GM15510 (cell line): ENCODE measurements around the gene SYT1.

ENCODE experiments used
- POLR2A ChIP-seq: IDR thresholded peaks from 3 replicates; pipeline ENCODE4 v1.6.1; 2011; ENCODE audit warnings: borderline replicate concordance; ENCODE audit not compliant: insufficient read length; ENCODE audit errors: extremely low read depth

SYT1 gene

DNA sequence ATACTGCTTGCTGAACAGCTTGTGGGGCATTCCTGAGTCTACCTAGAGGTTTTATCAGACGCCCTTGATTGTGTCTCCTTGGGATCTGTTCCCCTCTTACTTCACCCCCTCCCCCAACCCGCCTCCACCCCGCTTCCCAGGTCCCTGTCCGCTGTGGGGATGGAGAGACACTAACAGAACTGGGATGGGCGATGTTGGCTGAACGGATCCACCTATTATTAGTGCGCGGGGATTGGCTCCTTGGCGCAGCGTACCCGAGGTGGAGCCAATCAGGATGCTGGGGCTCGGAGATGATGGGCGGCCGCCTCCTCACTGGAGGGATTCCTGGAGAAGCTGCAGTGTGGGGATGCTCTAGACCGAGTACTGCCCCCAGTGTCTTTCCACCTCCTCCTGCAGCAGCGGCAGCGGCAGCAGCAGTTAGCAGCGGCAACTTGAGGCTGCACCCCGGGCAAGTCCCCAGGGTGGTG is at the start of gene SYT1:
TSS of gene SYT1 (plus strand) at position 372 of the 467 bp plus-strand sequence.
- TF ChIP-seq POLR2A, result no peak

GRCh38 chr12:78818487-78818886 is 46.1 kb upstream of the SYT1 start:
- no peak for TF ChIP-seq POLR2A

GRCh38 chr12:78820946-78821345 is 43.6 kb upstream of the SYT1 start:
- TF ChIP-seq POLR2A, result no peak

DNA sequence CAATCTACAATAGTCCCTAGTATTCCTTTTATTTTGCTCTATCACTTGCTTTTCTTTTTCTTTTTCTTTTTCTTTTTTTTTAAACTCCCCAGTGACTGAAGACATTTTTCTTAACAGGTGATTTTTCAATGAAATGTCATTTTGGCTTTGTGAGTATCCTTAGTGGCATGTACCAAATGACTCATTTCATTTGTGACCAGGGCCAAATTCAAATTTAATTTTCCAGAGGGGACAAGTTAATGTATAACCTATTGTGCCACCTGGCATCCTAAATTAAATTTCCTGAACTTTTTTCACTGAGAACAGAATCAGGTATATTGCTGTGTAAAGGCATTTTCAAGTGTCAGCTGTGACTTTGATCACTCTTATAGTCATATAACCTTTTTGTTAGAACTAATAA is 39.7 kb upstream of the SYT1 start:
- no peak for TF ChIP-seq POLR2A

DNA sequence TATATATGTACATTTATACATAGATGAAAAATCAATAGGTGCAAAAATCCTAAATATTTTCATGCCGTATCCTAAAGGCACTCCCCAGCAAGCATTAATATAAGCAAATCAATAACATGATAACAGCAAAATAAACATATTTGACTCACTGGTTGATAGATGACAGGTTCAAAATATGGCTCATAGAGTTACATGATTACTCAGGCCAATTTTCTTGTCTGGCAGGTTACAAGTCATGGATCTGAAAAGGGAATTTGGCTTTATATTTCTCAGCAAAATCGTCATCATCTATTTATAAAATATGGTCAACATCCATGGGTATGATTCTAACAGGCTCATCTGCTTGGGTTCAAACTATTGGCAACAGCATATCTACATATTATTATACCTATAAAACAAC is 34.9 kb upstream of the SYT1 start:
- no peak for TF ChIP-seq POLR2A

GRCh38 chr12:78835493-78835892 is 29.1 kb upstream of the SYT1 start:
- TF ChIP-seq POLR2A, result no peak

DNA sequence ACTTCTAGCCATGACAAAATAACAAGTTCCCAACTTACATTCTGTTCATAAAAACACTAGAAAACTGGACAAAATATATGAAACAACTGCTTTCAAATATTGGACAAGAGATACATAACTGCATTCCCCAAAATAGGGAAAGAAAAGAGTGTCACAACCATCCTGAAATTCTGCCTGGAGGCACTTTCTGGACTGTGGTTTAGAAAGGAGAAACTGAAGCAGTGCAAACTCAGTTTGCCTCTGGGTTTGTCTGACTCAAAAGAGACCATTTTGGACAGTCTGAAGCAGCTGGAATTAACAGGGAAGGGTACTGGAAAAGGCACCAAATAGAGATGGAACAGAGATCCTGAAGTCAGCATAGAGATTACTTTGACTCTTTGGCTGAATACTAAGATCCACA is 11.3 kb upstream of the SYT1 start:
- TF ChIP-seq POLR2A, result no peak

DNA sequence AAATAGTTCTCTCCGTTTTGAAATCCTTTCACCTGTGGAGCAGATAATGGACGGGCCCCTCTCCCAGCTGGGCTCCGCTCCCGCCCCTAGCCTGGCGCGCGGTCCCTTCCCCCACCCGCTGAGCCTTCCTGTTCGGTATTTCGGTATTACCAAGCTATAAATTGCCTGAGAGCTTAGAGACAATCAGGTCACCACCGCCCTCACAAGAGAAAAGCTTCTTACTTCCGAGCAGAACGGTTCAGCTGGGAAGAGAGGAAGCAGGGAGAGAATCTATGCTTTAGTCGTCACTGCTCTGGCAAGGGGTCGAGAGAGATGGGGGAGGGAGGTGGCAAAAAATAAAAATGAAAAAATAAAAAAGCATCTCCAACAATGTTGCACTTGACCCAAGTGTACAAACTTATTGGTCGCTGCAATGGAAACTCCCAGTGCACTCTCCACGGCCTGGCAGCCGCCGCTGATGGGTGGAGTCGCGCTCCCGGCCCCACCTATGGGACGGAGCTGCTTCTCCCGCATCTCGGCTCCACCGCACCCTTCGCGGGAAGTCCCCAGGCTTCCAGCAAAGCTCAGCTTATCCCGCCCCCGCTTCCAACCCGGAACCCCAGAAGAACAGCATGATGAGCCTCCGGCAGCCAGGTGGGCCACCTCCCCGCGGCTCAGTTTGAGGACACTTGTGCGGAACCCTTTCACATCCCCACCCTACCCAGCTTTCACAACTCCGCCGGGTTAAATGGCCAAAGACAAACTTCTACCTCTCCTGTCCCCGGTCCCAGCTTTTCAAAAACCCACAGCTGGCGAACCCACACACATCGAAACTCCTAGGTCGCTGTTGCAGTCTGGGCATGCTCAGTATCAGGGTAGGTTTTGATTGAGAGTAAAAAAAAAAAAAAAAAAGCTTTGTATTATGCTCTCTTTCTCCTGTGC is 832 bp upstream of the SYT1 start:
- TF ChIP-seq POLR2A, result no peak

GRCh38 chr12:78864870-78865463 is 393 bp downstream of the SYT1 start:
- no peak for TF ChIP-seq POLR2A

DNA sequence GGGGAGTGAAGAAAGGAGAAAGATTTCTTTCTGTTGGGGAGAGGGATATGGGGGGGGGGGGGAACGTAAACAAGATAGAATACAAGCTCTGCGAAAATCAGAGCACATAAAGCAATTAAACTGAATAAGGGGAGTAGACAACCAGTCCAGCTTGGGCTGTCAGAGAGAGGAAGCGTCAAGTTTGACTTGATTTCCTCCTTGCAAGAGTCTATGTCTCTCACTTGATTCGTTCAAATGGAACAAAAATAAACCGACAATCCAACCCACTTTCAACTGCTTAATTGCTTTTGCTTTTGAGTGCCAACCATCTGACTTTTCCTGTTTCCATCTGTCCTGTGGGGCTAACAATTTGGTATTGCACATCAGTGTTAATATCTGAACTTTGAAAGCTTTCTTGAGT is 942 bp downstream of the SYT1 start:
- no peak for TF ChIP-seq POLR2A

GRCh38 chr12:78866518-78866917 is 1.9 kb downstream of the SYT1 start:
- TF ChIP-seq POLR2A, result no peak

GRCh38 chr12:78870539-78870938 is 6.0 kb downstream of the SYT1 start:
- no peak for TF ChIP-seq POLR2A

DNA sequence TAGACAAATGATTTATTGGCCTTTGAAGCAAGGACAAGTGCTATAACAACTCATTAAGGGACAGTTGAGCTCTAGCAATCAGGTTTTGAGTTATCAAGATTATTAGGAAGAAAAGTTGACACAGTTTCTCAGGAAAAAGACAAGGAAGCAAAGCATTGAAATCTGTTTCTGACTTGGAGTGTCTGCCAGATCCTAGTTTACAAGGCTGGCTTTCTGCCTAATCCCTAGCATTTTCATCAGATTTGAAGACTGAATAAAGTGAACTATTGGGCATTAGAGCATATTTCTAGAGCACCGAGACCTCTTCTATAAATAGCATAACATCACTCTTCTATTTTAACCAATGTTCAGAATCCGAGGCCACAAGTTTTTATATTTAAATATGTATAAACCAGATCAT is 7.0 kb downstream of the SYT1 start:
- TF ChIP-seq POLR2A, result no peak

- no peak for TF ChIP-seq POLR2A
Measured at GRCh38 chr12:78878459-78878858, 13.9 kb downstream of the SYT1 start.

GRCh38 chr12:78878866-78879265 is 14.3 kb downstream of the SYT1 start:
- TF ChIP-seq POLR2A, result no peak

DNA sequence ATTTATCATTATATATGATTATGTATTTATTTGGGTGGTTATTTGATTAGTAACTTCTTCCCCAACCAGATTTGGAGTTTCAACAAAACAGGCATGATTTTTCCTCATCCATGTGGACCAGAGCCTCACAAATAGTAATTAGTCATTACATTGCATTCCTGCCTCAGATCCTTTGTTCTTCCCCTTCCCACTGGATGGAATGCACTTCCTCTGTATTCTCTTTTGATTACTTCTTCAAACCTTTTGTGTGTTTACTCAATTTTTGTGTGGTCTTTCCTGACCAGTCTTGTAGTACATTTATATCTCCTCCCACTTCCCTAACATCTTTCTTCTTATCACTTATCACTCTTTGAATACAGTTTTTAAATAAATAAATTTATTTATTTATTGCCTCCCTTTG is 15.5 kb downstream of the SYT1 start:
- TF ChIP-seq POLR2A, result no peak
